ENCODE results near the gene LLGL1. TPM values are rescaled to one million over a fixed set of nuclear protein-coding genes. Genes with fewer than 3 reads are reported as not detected.

LLGL1 gene
- total RNA-seq, 3 donors from 2014 or later, result 18.1 to 19.8 (median 19.0) TPM

GRCh38 chr17:18230288-18231141, 5.1 kb downstream of the LLGL1 start:
- no peak overlapping the region for H3K4me3 Mint-ChIP-seq
- H3K4me1 Mint-ChIP-seq (ENCODE audit: low read depth), result peaks cover 25% of the 10 kb centered on the region
- no peak for ATAC-seq
- H3K36me3 Mint-ChIP-seq (ENCODE audit: insufficient read depth), result peaks cover 6% of the 10 kb centered on the region
- no peaks in the 10 kb centered on the region for H3K27me3 Mint-ChIP-seq (ENCODE audit: low read depth)
- DNase-seq, result no peak
- no peaks in the 10 kb centered on the region for H3K9me3 Mint-ChIP-seq

- peaks cover 6% of the 10 kb centered on the region for H3K36me3 Mint-ChIP-seq (ENCODE audit: insufficient read depth)
- no peak overlapping the region for H3K4me3 Mint-ChIP-seq
- H3K4me1 Mint-ChIP-seq (ENCODE audit: low read depth), result peaks cover 24% of the 10 kb centered on the region
- DNase-seq (no peak), ATAC-seq (no peak)
- H3K9me3 Mint-ChIP-seq, result no peaks in the 10 kb centered on the region
- H3K27me3 Mint-ChIP-seq (ENCODE audit: low read depth), result no peaks in the 10 kb centered on the region
Observed at GRCh38 chr17:18231164-18231563, 5.7 kb downstream of the LLGL1 start.

DNA sequence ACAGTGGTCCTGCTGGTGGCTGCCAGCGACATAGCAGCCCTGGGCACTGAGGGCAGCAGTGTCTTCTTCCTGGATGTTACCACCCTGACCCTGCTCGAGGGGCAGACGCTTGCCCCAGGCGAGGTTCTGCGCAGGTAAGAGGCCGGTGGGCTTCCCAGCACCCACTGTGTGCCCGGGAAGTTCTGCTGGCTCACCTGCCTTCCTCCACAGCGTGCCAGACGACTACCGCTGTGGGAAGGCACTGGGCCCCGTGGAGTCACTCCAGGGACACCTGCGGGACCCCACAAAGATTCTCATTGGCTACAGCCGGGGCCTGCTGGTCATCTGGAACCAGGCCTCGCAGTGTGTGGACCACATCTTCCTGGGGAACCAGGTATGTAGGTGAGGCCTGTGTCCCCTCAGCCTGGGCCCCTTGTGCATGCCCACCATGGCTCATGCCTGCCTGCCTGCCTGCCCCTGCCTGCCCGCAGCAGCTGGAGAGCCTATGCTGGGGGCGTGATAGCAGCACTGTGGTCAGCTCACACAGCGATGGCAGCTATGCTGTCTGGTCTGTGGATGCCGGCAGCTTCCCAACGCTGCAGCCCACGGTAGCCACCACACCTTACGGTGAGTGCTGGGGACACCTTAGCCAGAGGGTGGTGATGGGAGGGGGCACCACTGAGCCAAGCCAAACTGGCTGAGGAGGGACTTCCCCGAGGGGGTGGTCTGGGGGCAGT, 8.5 kb downstream of the LLGL1 start:
- ATAC-seq (no peak), DNase-seq (no peak)
- H3K27me3 Mint-ChIP-seq (ENCODE audit: low read depth), result no peaks in the 10 kb centered on the region
- peaks cover 3% of the 10 kb centered on the region for H3K4me1 Mint-ChIP-seq (ENCODE audit: low read depth)
- no peaks in the 10 kb centered on the region for H3K9me3 Mint-ChIP-seq
- peaks cover 6% of the 10 kb centered on the region for H3K36me3 Mint-ChIP-seq (ENCODE audit: insufficient read depth)
- H3K4me3 Mint-ChIP-seq, result no peak overlapping the region

- ATAC-seq, result no peak
- no peak for DNase-seq
- no peaks in the 10 kb centered on the region for H3K27me3 Mint-ChIP-seq (ENCODE audit: low read depth)
- H3K36me3 Mint-ChIP-seq (ENCODE audit: insufficient read depth), result peaks cover 6% of the 10 kb centered on the region
- H3K4me3 Mint-ChIP-seq, result no peak overlapping the region
- no peaks in the 10 kb centered on the region for H3K9me3 Mint-ChIP-seq
- peaks cover 3% of the 10 kb centered on the region for H3K4me1 Mint-ChIP-seq (ENCODE audit: low read depth)
Observed at GRCh38 chr17:18234853-18235380, 9.5 kb downstream of the LLGL1 start.

- ATAC-seq (peak; percentile 51 to 72), DNase-seq (no peak)
- H3K9me3 Mint-ChIP-seq, result no peaks in the 10 kb centered on the region
- H3K27me3 Mint-ChIP-seq (ENCODE audit: low read depth), result no peaks in the 10 kb centered on the region
- peaks cover 3% of the 10 kb centered on the region for H3K4me1 Mint-ChIP-seq (ENCODE audit: low read depth)
- H3K36me3 Mint-ChIP-seq (ENCODE audit: insufficient read depth), result peaks cover 6% of the 10 kb centered on the region
- H3K4me3 Mint-ChIP-seq, result no peak overlapping the region
Observed at GRCh38 chr17:18235743-18236256, 10.4 kb downstream of the LLGL1 start.

GRCh38 chr17:18236494-18236893, 11.1 kb downstream of the LLGL1 start:
- Mint-ChIP-seq H3K27me3 (ENCODE audit: low read depth) (no peaks in the 10 kb centered on the region), H3K4me1 (ENCODE audit: low read depth) (peaks cover 3% of the 10 kb centered on the region), H3K36me3 (ENCODE audit: insufficient read depth) (peaks cover 6% of the 10 kb centered on the region), H3K9me3 (no peaks in the 10 kb centered on the region), H3K4me3 (no peak overlapping the region)
- ATAC-seq (no peak), DNase-seq (no peak)

DNA sequence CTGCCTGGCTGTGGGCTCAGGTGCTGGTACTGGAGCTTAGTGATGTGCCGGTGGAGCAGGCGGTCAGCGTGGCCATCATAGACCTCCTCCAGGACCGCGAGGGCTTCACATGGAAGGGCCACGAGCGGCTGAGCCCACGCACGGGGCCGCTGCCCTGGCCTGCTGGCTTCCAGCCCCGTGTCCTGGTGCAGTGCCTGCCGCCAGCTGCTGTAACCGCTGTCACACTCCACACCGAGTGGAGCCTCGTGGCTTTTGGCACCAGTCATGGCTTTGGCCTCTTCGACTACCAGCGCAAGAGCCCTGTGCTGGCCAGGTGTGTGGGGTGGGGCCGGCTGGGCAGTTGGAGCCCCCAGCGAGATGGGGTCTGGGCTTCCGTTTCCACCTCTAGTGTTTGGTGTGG, 12.0 kb downstream of the LLGL1 start:
- H3K36me3 Mint-ChIP-seq (ENCODE audit: insufficient read depth), result peaks cover 6% of the 10 kb centered on the region
- DNase-seq (no peak), ATAC-seq (no peak)
- H3K27me3 Mint-ChIP-seq (ENCODE audit: low read depth), result no peaks in the 10 kb centered on the region
- peaks cover 3% of the 10 kb centered on the region for H3K4me1 Mint-ChIP-seq (ENCODE audit: low read depth)
- no peaks in the 10 kb centered on the region for H3K9me3 Mint-ChIP-seq
- H3K4me3 Mint-ChIP-seq, result no peak overlapping the region

- H3K9me3 Mint-ChIP-seq, result no peaks in the 10 kb centered on the region
- DNase-seq (no peak), ATAC-seq (no peak)
- no peak overlapping the region for H3K4me3 Mint-ChIP-seq
- H3K4me1 Mint-ChIP-seq (ENCODE audit: low read depth), result peaks cover 3% of the 10 kb centered on the region
- no peaks in the 10 kb centered on the region for H3K27me3 Mint-ChIP-seq (ENCODE audit: low read depth)
- peaks cover 6% of the 10 kb centered on the region for H3K36me3 Mint-ChIP-seq (ENCODE audit: insufficient read depth)
Observed at GRCh38 chr17:18238299-18238698, 12.9 kb downstream of the LLGL1 start.

- DNase-seq, result no peak
- Mint-ChIP-seq H3K9me3 (no peaks in the 10 kb centered on the region), H3K4me3 (no peak overlapping the region), H3K27me3 (ENCODE audit: low read depth) (no peaks in the 10 kb centered on the region), H3K36me3 (ENCODE audit: insufficient read depth) (no peaks in the 10 kb centered on the region), H3K4me1 (ENCODE audit: low read depth) (peaks cover 3% of the 10 kb centered on the region)
- no peak for ATAC-seq
Observed at GRCh38 chr17:18240449-18240848, 15.0 kb downstream of the LLGL1 start.

GRCh38 chr17:18241229-18241871, 15.9 kb downstream of the LLGL1 start:
- no peaks in the 10 kb centered on the region for H3K27me3 Mint-ChIP-seq (ENCODE audit: low read depth)
- H3K36me3 Mint-ChIP-seq (ENCODE audit: insufficient read depth), result no peaks in the 10 kb centered on the region
- H3K4me3 Mint-ChIP-seq, result no peak overlapping the region

GRCh38 chr17:18245038-18245776, 19.8 kb downstream of the LLGL1 start:
- H3K4me3 Mint-ChIP-seq, result no peak overlapping the region
- H3K4me1 Mint-ChIP-seq (ENCODE audit: low read depth), result peaks cover 2% of the 10 kb centered on the region
- DNase-seq (no peak), ATAC-seq (no peak)
- no peaks in the 10 kb centered on the region for H3K9me3 Mint-ChIP-seq
- peaks cover 13% of the 10 kb centered on the region for H3K36me3 Mint-ChIP-seq (ENCODE audit: insufficient read depth)
- no peaks in the 10 kb centered on the region for H3K27me3 Mint-ChIP-seq (ENCODE audit: low read depth)

More at GRCh38 chr17:18241229-18241871, 15.9 kb downstream of the LLGL1 start:
- ATAC-seq (no peak), DNase-seq (no peak)
- no peaks in the 10 kb centered on the region for H3K4me1 Mint-ChIP-seq (ENCODE audit: low read depth)
- H3K9me3 Mint-ChIP-seq, result no peaks in the 10 kb centered on the region

- Mint-ChIP-seq H3K4me3 (no peak overlapping the region), H3K36me3 (ENCODE audit: insufficient read depth) (peaks cover 21% of the 10 kb centered on the region), H3K4me1 (ENCODE audit: low read depth) (peaks cover 2% of the 10 kb centered on the region), H3K27me3 (ENCODE audit: low read depth) (no peaks in the 10 kb centered on the region), H3K9me3 (no peaks in the 10 kb centered on the region)
- ATAC-seq (no peak), DNase-seq (no peak)
Observed at GRCh38 chr17:18246109-18246725, 20.8 kb downstream of the LLGL1 start.

DNA sequence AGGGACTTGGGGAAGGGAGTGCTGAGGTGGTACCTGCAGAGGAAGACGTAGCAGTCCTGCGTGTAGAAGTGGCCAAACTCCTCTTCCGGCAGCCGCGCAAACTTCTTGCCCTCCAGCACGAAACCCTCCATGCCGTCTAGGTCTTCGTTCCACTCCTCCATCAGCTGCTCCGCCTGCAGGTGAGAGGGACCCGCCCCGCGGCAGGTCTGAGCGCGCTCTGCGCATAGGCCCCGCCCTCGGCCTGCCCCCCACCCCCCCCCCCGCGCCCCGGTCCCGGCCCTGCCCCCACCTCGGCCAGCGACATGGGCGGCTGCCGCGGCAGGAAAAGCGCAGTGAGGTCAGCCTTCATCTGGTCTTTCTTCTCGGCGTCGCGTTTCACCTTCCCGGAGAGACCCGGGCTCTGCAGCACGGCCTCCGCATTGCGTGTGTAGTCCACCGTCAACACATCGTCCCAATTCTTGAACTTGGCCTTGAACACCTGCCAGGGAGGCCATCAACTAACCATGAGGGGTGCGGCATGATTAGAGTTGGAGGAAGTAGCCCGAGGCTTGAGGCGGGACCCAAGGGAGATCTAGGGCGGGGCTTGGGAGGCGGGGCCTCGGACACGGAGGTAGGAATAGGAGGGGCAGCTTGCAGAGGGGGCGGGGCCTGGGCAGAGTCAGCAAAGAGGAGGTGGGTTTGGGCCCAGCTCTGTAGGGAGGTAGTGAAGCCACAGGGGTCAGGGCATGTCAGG, 21.6 kb downstream of the LLGL1 start:
- no peaks in the 10 kb centered on the region for H3K27me3 Mint-ChIP-seq (ENCODE audit: low read depth)
- peak; percentile 64 to 67 for ATAC-seq
- no peak for DNase-seq
- H3K9me3 Mint-ChIP-seq, result no peaks in the 10 kb centered on the region
- H3K36me3 Mint-ChIP-seq (ENCODE audit: insufficient read depth), result peaks cover 25% of the 10 kb centered on the region
- H3K4me1 Mint-ChIP-seq (ENCODE audit: low read depth), result peaks cover 2% of the 10 kb centered on the region
- H3K4me3 Mint-ChIP-seq, result no peak overlapping the region
